ENCODE measurements around the gene UACA.

- no peak for TF ChIP-seq CTCF (optimal IDR thresholded peaks at IDR 0.05 in 1 of 3, IDR thresholded peaks at IDR 0.05 in 1 of 3, conservative IDR thresholded peaks at IDR 0.05 in 1 of 3; ENCODE audit: extremely low read depth in 1 of 3, insufficient read depth in 2 of 3, low read length in 3 of 3)
- TF ChIP-seq EZH2 (IDR thresholded peaks at IDR 0.05; ENCODE audit: low read length), result no peak
Measured at GRCh38 chr15:70707686-70708300, 55.6 kb downstream of the UACA start.
